Activated effector memory CD4-positive, alpha-beta T cell treated with anti-CD3 and anti-CD28 coated beads, Interleukin-2, amount 50 U/mL, for 16 hours (primary cell): ENCODE results near the gene RABL6.
"Not testable (repeated sequence)": the region's sequence is repeated elsewhere in the genome, so short reads cannot be mapped to it uniquely, and the experiment has no call there.

Source experiments
- DNase-seq: peaks from one replicate; pipeline ENCODE4 v3.0.0-alpha.2; 2020

The RABL6 gene

GRCh38 chr9:136821826-136822544 is 14.2 kb downstream of the RABL6 start:
- DNase-seq, result no peak

GRCh38 chr9:136823136-136824046 is 15.6 kb downstream of the RABL6 start:
- no peak for DNase-seq

GRCh38 chr9:136824496-136825225 is 16.9 kb downstream of the RABL6 start:
- no peak for DNase-seq

- DNase-seq, result no peak
These were observed 17.8 kb downstream of the RABL6 start for GRCh38 chr9:136825295-136826187.

- no peak for DNase-seq
These were observed 18.4 kb downstream of the RABL6 start for GRCh38 chr9:136826188-136826541.

GRCh38 chr9:136826703-136827582 is 19.2 kb downstream of the RABL6 start:
- DNase-seq, result no peak

- DNase-seq, result no peak
These were observed 20.2 kb downstream of the RABL6 start for GRCh38 chr9:136827794-136828473.

- DNase-seq, result no peak
These were observed 20.9 kb downstream of the RABL6 start for GRCh38 chr9:136828474-136829140.

GRCh38 chr9:136829412-136829811 is 21.7 kb downstream of the RABL6 start:
- no peak for DNase-seq

GRCh38 chr9:136829981-136830885 is 22.5 kb downstream of the RABL6 start:
- no peak for DNase-seq

GRCh38 chr9:136831002-136831719 is 23.4 kb downstream of the RABL6 start:
- no peak for DNase-seq

- no peak for DNase-seq
These were observed 24.0 kb downstream of the RABL6 start for GRCh38 chr9:136831720-136832104.

- DNase-seq, result no peak
These were observed 24.8 kb downstream of the RABL6 start for GRCh38 chr9:136832581-136832980.

- DNase-seq, result not testable (repeated sequence)
These were observed 25.8 kb downstream of the RABL6 start for GRCh38 chr9:136833381-136834048.

- DNase-seq, result no peak
These were observed 27.6 kb downstream of the RABL6 start for GRCh38 chr9:136835162-136835931.

GRCh38 chr9:136835932-136836904 is 28.5 kb downstream of the RABL6 start:
- no peak for DNase-seq
